ENCODE data around the gene MNAT1.

DNA sequence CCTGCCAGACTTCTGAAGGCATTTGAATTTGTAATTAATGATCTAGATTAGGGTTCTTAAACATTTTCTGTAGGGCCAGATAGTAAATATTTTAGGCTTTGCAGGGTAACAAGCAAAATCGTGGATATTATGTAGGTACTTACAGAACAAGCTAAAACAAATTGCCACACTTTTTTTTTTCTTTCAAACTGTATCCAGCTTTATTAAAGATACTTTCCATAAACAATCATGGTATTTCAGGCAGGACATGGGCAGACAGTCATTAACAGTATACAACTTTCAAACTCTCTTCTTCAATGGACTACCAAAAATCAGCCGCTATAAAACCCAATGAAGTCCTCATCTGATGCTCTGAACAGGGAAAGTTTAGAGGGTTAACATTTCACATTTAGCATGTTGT is 236.7 kb downstream of the MNAT1 start:
- TF ChIP-seq, protein P1, sequence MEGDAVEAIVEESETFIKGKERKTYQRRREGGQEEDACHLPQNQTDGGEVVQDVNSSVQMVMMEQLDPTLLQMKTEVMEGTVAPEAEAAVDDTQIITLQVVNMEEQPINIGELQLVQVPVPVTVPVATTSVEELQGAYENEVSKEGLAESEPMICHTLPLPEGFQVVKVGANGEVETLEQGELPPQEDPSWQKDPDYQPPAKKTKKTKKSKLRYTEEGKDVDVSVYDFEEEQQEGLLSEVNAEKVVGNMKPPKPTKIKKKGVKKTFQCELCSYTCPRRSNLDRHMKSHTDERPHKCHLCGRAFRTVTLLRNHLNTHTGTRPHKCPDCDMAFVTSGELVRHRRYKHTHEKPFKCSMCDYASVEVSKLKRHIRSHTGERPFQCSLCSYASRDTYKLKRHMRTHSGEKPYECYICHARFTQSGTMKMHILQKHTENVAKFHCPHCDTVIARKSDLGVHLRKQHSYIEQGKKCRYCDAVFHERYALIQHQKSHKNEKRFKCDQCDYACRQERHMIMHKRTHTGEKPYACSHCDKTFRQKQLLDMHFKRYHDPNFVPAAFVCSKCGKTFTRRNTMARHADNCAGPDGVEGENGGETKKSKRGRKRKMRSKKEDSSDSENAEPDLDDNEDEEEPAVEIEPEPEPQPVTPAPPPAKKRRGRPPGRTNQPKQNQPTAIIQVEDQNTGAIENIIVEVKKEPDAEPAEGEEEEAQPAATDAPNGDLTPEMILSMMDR (conservative IDR thresholded peaks at IDR 0.05; ENCODE audit: low read length), result no peak
- TF ChIP-seq EZH2phosphoT487 (IDR thresholded peaks at IDR 0.05; ENCODE audit: borderline replicate concordance), result no peak
